Testis (tissue), 2 donors: Measurements from ENCODE around the gene SRRM2.

Experiments
- POLR2A ChIP-seq: fragments of 450-650 bp; IDR thresholded peaks from one replicate; pipeline ENCODE4 v1.6.1; 2017; ENCODE audit warnings: antibody characterized with exemption, mild to moderate bottlenecking, moderate library complexity
- TF ChIP-seq, protein P1 (sequence below), 3 experiments: fragments of 450-650 bp in 2 of 3; fragments of 200-600 bp in 1 of 3; sonication (generic) in 1 of 3; IDR thresholded peaks; one replicate each; pipeline ENCODE4 v1.5.1; 2016 to 2019; ENCODE audit warnings: antibody characterized with exemption in 3 of 3, mild to moderate bottlenecking in 2 of 3, moderate library complexity in 1 of 3

DNA sequence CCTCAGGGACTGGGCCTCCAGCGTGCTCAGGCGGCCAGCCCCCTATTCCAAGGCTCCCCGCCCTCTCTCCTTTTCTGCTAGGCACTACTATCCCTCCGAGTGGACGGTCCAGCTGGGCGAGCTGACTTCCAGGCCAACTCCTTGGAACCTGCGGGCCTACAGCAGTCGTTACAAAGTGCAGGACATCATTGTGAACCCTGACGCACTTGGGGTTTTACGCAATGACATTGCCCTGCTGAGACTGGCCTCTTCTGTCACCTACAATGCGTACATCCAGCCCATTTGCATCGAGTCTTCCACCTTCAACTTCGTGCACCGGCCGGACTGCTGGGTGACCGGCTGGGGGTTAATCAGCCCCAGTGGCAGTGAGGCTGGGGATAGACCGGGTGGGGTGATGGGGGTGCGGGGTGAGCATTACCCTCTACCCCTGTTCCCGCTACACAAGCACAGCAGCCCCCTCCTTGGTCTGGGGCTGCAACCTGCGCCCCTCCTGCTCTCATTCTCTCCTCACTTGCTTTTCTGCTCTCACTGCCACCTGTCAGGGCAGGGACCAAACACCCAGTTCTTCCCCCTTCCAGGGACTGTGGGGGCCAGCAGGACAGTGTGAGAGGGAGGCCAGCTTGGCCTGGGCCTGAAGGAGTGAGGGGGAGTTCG is 46.9 kb downstream of the SRRM2 start:
- TF ChIP-seq, protein P1, sequence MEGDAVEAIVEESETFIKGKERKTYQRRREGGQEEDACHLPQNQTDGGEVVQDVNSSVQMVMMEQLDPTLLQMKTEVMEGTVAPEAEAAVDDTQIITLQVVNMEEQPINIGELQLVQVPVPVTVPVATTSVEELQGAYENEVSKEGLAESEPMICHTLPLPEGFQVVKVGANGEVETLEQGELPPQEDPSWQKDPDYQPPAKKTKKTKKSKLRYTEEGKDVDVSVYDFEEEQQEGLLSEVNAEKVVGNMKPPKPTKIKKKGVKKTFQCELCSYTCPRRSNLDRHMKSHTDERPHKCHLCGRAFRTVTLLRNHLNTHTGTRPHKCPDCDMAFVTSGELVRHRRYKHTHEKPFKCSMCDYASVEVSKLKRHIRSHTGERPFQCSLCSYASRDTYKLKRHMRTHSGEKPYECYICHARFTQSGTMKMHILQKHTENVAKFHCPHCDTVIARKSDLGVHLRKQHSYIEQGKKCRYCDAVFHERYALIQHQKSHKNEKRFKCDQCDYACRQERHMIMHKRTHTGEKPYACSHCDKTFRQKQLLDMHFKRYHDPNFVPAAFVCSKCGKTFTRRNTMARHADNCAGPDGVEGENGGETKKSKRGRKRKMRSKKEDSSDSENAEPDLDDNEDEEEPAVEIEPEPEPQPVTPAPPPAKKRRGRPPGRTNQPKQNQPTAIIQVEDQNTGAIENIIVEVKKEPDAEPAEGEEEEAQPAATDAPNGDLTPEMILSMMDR (IDR thresholded peaks at IDR 0.05) = no peak
- TF ChIP-seq POLR2A = no peak
